ENCODE results near the gene BMP6. TPM values are rescaled to one million over a fixed set of nuclear protein-coding genes. Genes with fewer than 3 reads are reported as not detected.

BMP6 gene
- total and polyA plus RNA-seq, 2 of the 4 experiments (the other 2 are of a cell fraction): 0.18 to 0.19 TPM

GRCh38 chr6:7725412-7725811 lies 487 bp upstream of the BMP6 start:
- Histone ChIP-seq H3K56ac (ENCODE audit: extremely low read depth, insufficient read depth, low read length) (no peak overlapping the region), H3K4me3 (ENCODE audit: insufficient read depth, low read depth, low read length) (peak overlapping the region; percentile 60), H3K9ac (ENCODE audit: low read depth, low read length) (no peak overlapping the region), H2BK120ac (ENCODE audit: low read depth, low read length) (no peak overlapping the region), H4K8ac (ENCODE audit: low read depth in 2 of 2, low read length in 2 of 2) (no peak overlapping the region), H3K23ac (ENCODE audit: low read depth, low read length) (no peak overlapping the region), H3K9me3 (ENCODE audit: control insufficient read depth, insufficient read depth, low read length) (no peaks in the 10 kb centered on the region), H4K5ac (ENCODE audit: low read depth, low read length) (no peak overlapping the region), H3K36me3 (ENCODE audit: control insufficient read depth, insufficient read depth, low read length) (no peaks in the 10 kb centered on the region), H2BK15ac (ENCODE audit: low read depth, low read length) (no peak overlapping the region), H2AK9ac (replicated peaks; ENCODE audit: low read depth, low read length, poor library complexity) (no peak overlapping the region), H2AFZ (replicated peaks; ENCODE audit: low read length, poor library complexity) (no peak overlapping the region), H4K20me1 (ENCODE audit: insufficient read depth, low read length) (no peaks in the 10 kb centered on the region), H4K91ac (ENCODE audit: insufficient read depth, low read depth, low read length) (no peak overlapping the region), H3K18ac (ENCODE audit: low read depth, low read length) (no peak overlapping the region), H2BK5ac (ENCODE audit: low read depth, low read length, poor library complexity, severe bottlenecking) (no peak overlapping the region), H3K79me1 (ENCODE audit: low read depth in 1 of 2, low read length in 2 of 2) (no peaks in the 10 kb centered on the region), H3K4me1 (ENCODE audit: control insufficient read depth, insufficient read depth, low read length) (peaks cover 3% of the 10 kb centered on the region; the same call in 1 of the 2 replicates), H2BK20ac (ENCODE audit: low read depth, low read length) (no peak overlapping the region), H3K9me1 (ENCODE audit: insufficient read depth, low read length) (no peaks in the 10 kb centered on the region), H3K4me2 (ENCODE audit: low read depth, low read length) (peak overlapping the region; percentile 87), H3K27ac (ENCODE audit: insufficient read depth, low read length) (no peak overlapping the region), H3K14ac (replicated peaks; ENCODE audit: low read depth, low read length) (no peak overlapping the region), H2AK5ac (ENCODE audit: low read depth, low read length) (no peak overlapping the region), H3K27me3 (ENCODE audit: control insufficient read depth, insufficient read depth, low read length) (peaks cover 45% of the 10 kb centered on the region), H3K4ac (ENCODE audit: low read depth, low read length) (no peak overlapping the region)
- CTCF ChIA-PET: interaction anchor here (0.8 to 1.3 kb wide), 2 partner anchors 267 to 281 kb away, joined by 4 read pairs; no protein-coding TSS in a partner anchor
- dilution Hi-C loops (cut with HindIII; ENCODE audit: low sequenced_read_pairs, unreplicated experiment) (no loop called here), intact Hi-C loops (cut with micrococcal nuclease) (no loop called here), in situ Hi-C loops (cut with MboI; ENCODE audit: low sequenced_read_pairs) (loop anchor here (10.0 kb wide), 1 partner anchor 169 kb away; no protein-coding TSS in a partner anchor)
- no CpG with 5 or more reads among the region's 10 CpGs for WGBS, 2 experiments (ENCODE audit: extremely low coverage in 2 of 2, insufficient read length in 1 of 2)
- TF ChIP-seq CEBPB (IDR thresholded peaks at IDR 0.05; ENCODE audit: low read depth, low read length): no peak
- TF ChIP-seq MXI1 (IDR thresholded peaks at IDR 0.05; ENCODE audit: borderline replicate concordance, low read depth, low read length): no peak
- TF ChIP-seq SMC3 (IDR thresholded peaks at IDR 0.05; ENCODE audit: low read depth, low read length): no peak
- no peak for TF ChIP-seq POLR2A (IDR thresholded peaks at IDR 0.05; ENCODE audit: low read depth, low read length)
- no peak for TF ChIP-seq ELK1 (IDR thresholded peaks at IDR 0.05; ENCODE audit: borderline replicate concordance, low read depth, low read length)
- no peak for TF ChIP-seq CHD1 (IDR thresholded peaks at IDR 0.05; ENCODE audit: low read depth, low read length)
- TF ChIP-seq RFX5 (IDR thresholded peaks at IDR 0.05; ENCODE audit: low read depth, low read length): no peak
- no peak for TF ChIP-seq RAD21 (IDR thresholded peaks at IDR 0.05; ENCODE audit: low read length)
- TF ChIP-seq BHLHE40 (IDR thresholded peaks at IDR 0.05; ENCODE audit: low read depth, low read length): no peak
- TF ChIP-seq USF2 (IDR thresholded peaks at IDR 0.05; ENCODE audit: low read depth, low read length): no peak
- TF ChIP-seq MAFK (IDR thresholded peaks at IDR 0.05; ENCODE audit: low read depth, low read length): no peak
- TF ChIP-seq CTCF (conservative IDR thresholded peaks at IDR 0.05; ENCODE audit: low read depth, low read length): no peak
- TF ChIP-seq MAZ (IDR thresholded peaks at IDR 0.05; ENCODE audit: borderline replicate concordance, low read depth, low read length): no peak
- no peak for TF ChIP-seq NFE2L2 (IDR thresholded peaks at IDR 0.05; ENCODE audit: low read depth, low read length)
- no peak for TF ChIP-seq RCOR1 (IDR thresholded peaks at IDR 0.05; ENCODE audit: insufficient replicate concordance, low read length)
- no peak for TF ChIP-seq FOS (IDR thresholded peaks at IDR 0.05; ENCODE audit: low read depth, low read length)
- POLR2A ChIA-PET (ENCODE audit: unreplicated experiment): no interaction called here
- BruUV-seq (replicated peaks): no TSS peak
- no peak for ATAC-seq (ENCODE audit: low read depth)
- no peak for DNase-seq
